Neuronal stem cell (in vitro differentiated cells): ENCODE measurements around the gene DNAJC6. TPM values are rescaled to one million over a fixed set of nuclear protein-coding genes. Genes with fewer than 3 reads are reported as not detected.

Experiments used
- DNase-seq: peaks from one replicate; pipeline ENCODE4 v3.0.0-alpha.2; 2013; ENCODE audit warnings: low spot score
- H2AFZ ChIP-seq: one replicate; pipeline ENCODE4 v1.6.1; 2013; ENCODE audit warnings: mild to moderate bottlenecking, low read length, inconsistent platforms
- H2AK5ac ChIP-seq: 2 replicates; pipeline ENCODE4 v1.6.1; 2013; ENCODE audit warnings: low read depth, mild to moderate bottlenecking, inconsistent platforms, low read length, moderate library complexity, mixed read lengths
- H2BK120ac ChIP-seq: 2 replicates; pipeline ENCODE4 v1.6.1; 2013; ENCODE audit warnings: low read depth, mild to moderate bottlenecking, inconsistent platforms, low read length, moderate library complexity, mixed read lengths
- H2BK12ac ChIP-seq: one replicate; pipeline ENCODE4 v1.6.1; 2013; ENCODE audit warnings: low read length, inconsistent platforms
- H2BK15ac ChIP-seq: 2 replicates; pipeline ENCODE4 v1.6.1; 2013; ENCODE audit warnings: mild to moderate bottlenecking, low read length, inconsistent platforms, mixed read lengths
- H2BK5ac ChIP-seq: one replicate; pipeline ENCODE4 v1.6.1; 2013; ENCODE audit warnings: inconsistent platforms, mild to moderate bottlenecking, low read length, moderate library complexity
- H3K14ac ChIP-seq: one replicate; pipeline ENCODE4 v1.6.1; 2013; ENCODE audit warnings: low read length, inconsistent platforms
- H3K18ac ChIP-seq: 2 replicates; pipeline ENCODE4 v1.6.1; 2013; ENCODE audit warnings: low read length, inconsistent platforms
- H3K23ac ChIP-seq: 2 replicates; pipeline ENCODE4 v1.6.1; 2013; ENCODE audit warnings: low read depth, mild to moderate bottlenecking, mixed read lengths, low read length, inconsistent platforms; ENCODE audit not compliant: poor library complexity
- H3K27ac ChIP-seq: replicated peaks from 3 replicates; pipeline ENCODE4 v1.5.1; 2013; ENCODE audit warnings: low read length, inconsistent platforms
- H3K27me3 ChIP-seq, 3 experiments: 2 replicates each; pipeline ENCODE4 v1.6.1; 2013; ENCODE audit warnings: low read length in 3 of 3, mild to moderate bottlenecking in 2 of 3, inconsistent platforms in 1 of 3, low read depth in 1 of 3, mixed read lengths in 1 of 3, moderate library complexity in 1 of 3; ENCODE audit not compliant: control insufficient read depth in 3 of 3, insufficient read depth in 3 of 3
- H3K36me3 ChIP-seq, 2 donors: replicated peaks in 1 of 2; 2 replicates each; pipeline ENCODE4 v1.6.1; 2013; ENCODE audit warnings: low read length in 2 of 2; ENCODE audit not compliant: control insufficient read depth in 2 of 2, insufficient read depth in 2 of 2
- H3K4ac ChIP-seq: 2 replicates; pipeline ENCODE4 v1.6.1; 2013; ENCODE audit warnings: inconsistent platforms, mild to moderate bottlenecking, low read length, moderate library complexity
- H3K4me1 ChIP-seq, 2 donors: 1 replicate in 1 of 2; 2 replicates in 1 of 2; pipeline ENCODE4 v1.6.1; 2013; ENCODE audit warnings: low read length in 2 of 2, low read depth in 1 of 2; ENCODE audit not compliant: control insufficient read depth in 2 of 2, insufficient read depth in 1 of 2
- H3K4me2 ChIP-seq: one replicate; pipeline ENCODE4 v1.6.1; 2013; ENCODE audit warnings: mild to moderate bottlenecking, low read length, inconsistent platforms; ENCODE audit not compliant: insufficient read depth, poor library complexity, severe bottlenecking
- H3K4me3 ChIP-seq, 2 donors: 2 replicates each; pipeline ENCODE4 v1.5.1; 2013; ENCODE audit warnings: low read length in 2 of 2, mild to moderate bottlenecking in 2 of 2, inconsistent platforms in 1 of 2, moderate library complexity in 1 of 2
- H3K79me1 ChIP-seq: one replicate; pipeline ENCODE4 v1.6.1; 2013; ENCODE audit warnings: low read depth, mild to moderate bottlenecking, inconsistent platforms, low read length, moderate library complexity
- H3K9ac ChIP-seq: one replicate; pipeline ENCODE4 v1.6.1; 2013; ENCODE audit warnings: mild to moderate bottlenecking, low read depth, low read length, inconsistent platforms; ENCODE audit not compliant: poor library complexity
- H3K9me3 ChIP-seq, 2 donors: replicated peaks in 1 of 2; 2 replicates each; pipeline versions ENCODE3 to v1.6.1; 2013; ENCODE audit warnings: low read length in 2 of 2, mild to moderate bottlenecking in 2 of 2, inconsistent platforms in 1 of 2, low read depth in 1 of 2, mixed read lengths in 1 of 2, moderate library complexity in 1 of 2; ENCODE audit not compliant: control insufficient read depth in 2 of 2, insufficient read depth in 1 of 2
- H4K8ac ChIP-seq: one replicate; pipeline ENCODE4 v1.6.1; 2013; ENCODE audit warnings: low read depth, mild to moderate bottlenecking, inconsistent platforms, low read length, moderate library complexity
- H4K91ac ChIP-seq: one replicate; pipeline ENCODE4 v1.6.1; 2013; ENCODE audit warnings: low read length, low read depth, mild to moderate bottlenecking, inconsistent platforms; ENCODE audit not compliant: poor library complexity
- WGBS, 2 donors: extraction: QIAGEN DNeasy Blood & Tissue Kit; methylation state at CpG; one replicate each; pipeline ENCODE4 v1.1.7; 2013; ENCODE audit warnings: missing lambda C conversion rate in 2 of 2, mixed read lengths in 1 of 2; ENCODE audit not compliant: insufficient read length in 2 of 2, insufficient replicate concordance in 1 of 2; ENCODE audit errors: extremely low coverage in 2 of 2; 5-methylcytosine and 5-hydroxymethylcytosine counted together
- polyA plus RNA-seq, 2 experiments: library from polyadenylated mRNA; stranded (reverse); fragments of 200-250 nt; gene quantifications; one replicate each; pipeline ENCODE4 v1.2.3, GENCODE V29; 2013

Gene DNAJC6
- 6.5 TPM for polyA plus RNA-seq (2013, experiment 1 of 2)
- 6.3 TPM for polyA plus RNA-seq (2013, experiment 2 of 2)

GRCh38 chr1:65309304-65310077 is at the start of gene DNAJC6:
Gene DNAJC6, plus strand, starts transcription at chr1:65309543. Its CDS starts 203 bp downstream, at chr1:65309746.
- no peak within 1 kb of the TSS for H2AK5ac ChIP-seq
- no peaks in the 10 kb centered on the region for H3K9me3 ChIP-seq
- peak within 1 kb of the TSS; percentile 88 for H2AFZ ChIP-seq
- no peak within 1 kb of the TSS for H2BK12ac ChIP-seq
- no peak within 1 kb of the TSS for H3K4ac ChIP-seq
- no peak within 1 kb of the TSS for H2BK120ac ChIP-seq
- no peak within 1 kb of the TSS for H3K9ac ChIP-seq
- no peaks in the 10 kb centered on the region for H3K36me3 ChIP-seq
- H2BK15ac ChIP-seq = no peak within 1 kb of the TSS
- WGBS, 2 donors = no CpG with 5 or more reads among the region's 75 CpGs
- H3K27ac ChIP-seq = peak within 1 kb of the TSS; percentile 59
- no peak within 1 kb of the TSS for H2BK5ac ChIP-seq
- H3K23ac ChIP-seq = no peak within 1 kb of the TSS
- H3K27me3 ChIP-seq = peaks cover 0 to 31% (median 6%) of the 10 kb centered on the region in 3 experiments
- H4K8ac ChIP-seq = no peak within 1 kb of the TSS
- H3K4me1 ChIP-seq = peaks cover 3% of the 10 kb centered on the region in 2 donors
- H3K18ac ChIP-seq = no peak within 1 kb of the TSS
- H3K4me3 ChIP-seq = peak within 1 kb of the TSS; percentile 30 to 73
- no peak within 1 kb of the TSS for H4K91ac ChIP-seq
- peak; percentile 90 for DNase-seq
- H3K14ac ChIP-seq = no peak within 1 kb of the TSS
- H3K79me1 ChIP-seq = no peaks in the 10 kb centered on the region
- H3K4me2 ChIP-seq = peak within 1 kb of the TSS; percentile 98

DNA sequence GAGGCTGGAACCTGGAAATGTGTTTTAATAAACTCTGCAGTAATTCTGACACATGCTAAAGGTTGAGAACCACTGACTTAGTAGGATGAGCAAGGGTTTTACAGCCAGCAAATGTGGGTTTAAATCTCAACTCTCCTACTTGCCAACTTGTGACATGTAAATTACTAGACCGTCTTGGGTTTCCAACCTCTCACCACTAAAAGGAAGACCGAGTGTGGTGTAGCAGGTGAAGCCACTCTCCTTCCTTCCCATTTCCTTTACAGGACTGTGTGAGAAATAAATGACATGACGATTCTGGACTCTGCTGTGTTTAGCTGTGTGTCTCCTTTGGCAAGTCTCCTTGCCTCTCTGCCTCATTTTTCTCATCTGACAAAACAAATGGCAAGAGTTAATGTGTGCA is 49.5 kb upstream of the DNAJC6 start:
- Histone ChIP-seq H3K27ac (no peak overlapping the region), H4K91ac (no peak overlapping the region)

DNA sequence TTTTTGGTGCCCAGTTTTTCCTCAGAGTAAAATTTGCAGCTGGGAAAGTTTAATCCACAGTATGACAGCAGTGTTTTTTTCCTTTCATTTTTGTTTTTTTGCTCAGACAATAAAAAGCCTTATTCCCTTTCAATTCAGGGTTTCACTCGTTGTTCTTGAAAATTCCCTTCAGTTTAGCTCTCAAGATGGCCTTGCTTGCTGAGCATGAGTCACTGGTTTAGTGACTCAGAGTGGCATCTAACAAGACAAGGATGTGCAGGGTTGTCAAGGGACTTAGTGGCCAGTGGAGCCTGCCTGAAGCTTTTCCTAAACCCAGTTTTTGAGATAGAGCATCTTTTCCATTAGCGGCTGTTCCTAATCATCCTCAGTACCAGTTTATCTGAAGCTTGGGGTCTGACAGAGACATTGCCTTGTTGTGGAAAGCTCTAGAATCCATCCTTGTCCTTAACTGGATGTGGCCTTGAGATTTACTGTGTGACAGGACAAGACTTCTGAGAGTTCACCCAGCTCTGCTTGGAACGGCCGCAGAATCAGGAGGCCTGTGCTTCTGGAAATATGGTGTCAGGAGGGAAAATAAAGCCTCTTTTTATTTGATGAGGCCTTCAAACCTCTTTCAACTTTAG is 48.4 kb upstream of the DNAJC6 start:
- Histone ChIP-seq H4K8ac (no peak overlapping the region), H3K4me3 (no peak overlapping the region), H3K14ac (no peak overlapping the region), H3K36me3 (no peaks in the 10 kb centered on the region), H2AK5ac (no peak overlapping the region), H2BK120ac (no peak overlapping the region), H2BK12ac (no peak overlapping the region), H3K9me3 (no peaks in the 10 kb centered on the region), H2BK15ac (no peak overlapping the region), H3K4me1 (peaks cover 2 to 5% of the 10 kb centered on the region in 2 donors), H2BK5ac (no peak overlapping the region), H3K9ac (no peak overlapping the region), H3K4ac (no peak overlapping the region), H2AFZ (no peak overlapping the region), H3K27me3 (peaks cover 0 to 50% (median 0%) of the 10 kb centered on the region in 3 experiments), H3K79me1 (peaks cover 4% of the 10 kb centered on the region), H3K27ac (no peak overlapping the region), H3K4me2 (no peak overlapping the region), H4K91ac (no peak overlapping the region), H3K18ac (no peak overlapping the region), H3K23ac (no peak overlapping the region)
- no peak for DNase-seq
- no CpG with 5 or more reads among the region's 4 CpGs for WGBS, 2 donors

More for the DNA sequence above, 49.5 kb upstream of the DNAJC6 start:
- Histone ChIP-seq H4K8ac (no peak overlapping the region), H2BK15ac (no peak overlapping the region), H3K36me3 (no peaks in the 10 kb centered on the region), H3K4ac (no peak overlapping the region), H3K4me3 (no peak overlapping the region), H2BK5ac (no peak overlapping the region), H3K79me1 (peaks cover 4% of the 10 kb centered on the region), H3K14ac (no peak overlapping the region), H2AK5ac (no peak overlapping the region), H3K4me2 (no peak overlapping the region), H3K27me3 (peaks cover 0 to 50% (median 0%) of the 10 kb centered on the region in 3 experiments), H3K4me1 (peaks cover 3 to 8% of the 10 kb centered on the region in 2 donors), H2BK120ac (no peak overlapping the region), H3K9ac (no peak overlapping the region), H2AFZ (no peak overlapping the region), H2BK12ac (no peak overlapping the region), H3K23ac (no peak overlapping the region), H3K18ac (no peak overlapping the region), H3K9me3 (no peaks in the 10 kb centered on the region)
- WGBS, 2 donors = no CpG with 5 or more reads among the region's 3 CpGs
- no peak for DNase-seq

DNA sequence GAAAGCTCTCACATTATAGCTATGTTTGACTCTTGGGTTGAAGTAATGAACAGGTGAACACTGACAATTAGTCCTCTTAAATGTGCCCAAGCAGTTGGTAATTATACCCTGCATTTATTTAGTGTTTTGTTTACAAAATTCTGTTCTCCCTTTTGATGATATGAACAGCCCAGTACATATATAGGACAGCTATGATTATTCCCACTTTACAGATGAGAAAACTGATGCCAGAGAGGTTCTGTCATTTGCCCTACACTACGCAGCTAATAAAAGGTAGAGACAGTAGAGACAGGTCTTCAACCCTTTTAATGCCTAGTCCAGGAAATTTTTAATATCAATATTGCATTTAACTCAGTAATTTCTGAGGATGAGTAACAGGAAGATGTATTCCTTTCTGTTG is 46.1 kb upstream of the DNAJC6 start:
- Histone ChIP-seq H3K27me3 (peaks cover 0 to 62% (median 2%) of the 10 kb centered on the region in 3 experiments), H3K9ac (no peak overlapping the region)
- no CpG with 5 or more reads among the region's 1 CpG for WGBS, 2 donors

More for the DNA sequence above, 46.1 kb upstream of the DNAJC6 start:
- Histone ChIP-seq H3K4me1 (peaks cover 2 to 4% of the 10 kb centered on the region in 2 donors), H3K36me3 (no peaks in the 10 kb centered on the region), H3K14ac (no peak overlapping the region), H4K91ac (no peak overlapping the region), H2BK5ac (no peak overlapping the region), H2BK120ac (no peak overlapping the region), H2BK15ac (no peak overlapping the region), H3K18ac (no peak overlapping the region), H3K27ac (no peak overlapping the region), H2AK5ac (no peak overlapping the region), H3K4me3 (no peak overlapping the region), H3K79me1 (peaks cover 4% of the 10 kb centered on the region), H3K4me2 (no peak overlapping the region), H4K8ac (no peak overlapping the region), H2AFZ (no peak overlapping the region), H3K4ac (no peak overlapping the region), H3K9me3 (no peaks in the 10 kb centered on the region), H3K23ac (no peak overlapping the region), H2BK12ac (no peak overlapping the region)
- DNase-seq = no peak
